HL-60 (cell line): ENCODE results near the gene BMPR2.
A peak's percentile ranks its signal among the peaks of the same experiment; 100 is the strongest.

Experiments used
- DNase-seq, 2 experiments: peaks; one replicate each; pipeline ENCODE4 v3.0.0-alpha.2; 2010 to 2020; ENCODE audit warnings: low read depth in 1 of 2, low spot score in 1 of 2
- H3K27ac ChIP-seq: fragments of 250-450 bp; sonication (Bioruptor Pico); replicated peaks from 2 replicates; pipeline ENCODE4 v1.5.1; 2020; ENCODE audit warnings: mild to moderate bottlenecking, moderate library complexity
- H3K27me3 ChIP-seq: fragments of 250-450 bp; sonication (Bioruptor Pico); 2 replicates; pipeline ENCODE4 v1.5.1; 2021; ENCODE audit warnings: mild to moderate bottlenecking, moderate library complexity; ENCODE audit not compliant: insufficient read depth, poor library complexity, severe bottlenecking
- H3K4me3 ChIP-seq: replicated peaks from 2 replicates; pipeline ENCODE4 v1.5.1; 2011; ENCODE audit warnings: mild to moderate bottlenecking, control low read depth, low read length; ENCODE audit not compliant: insufficient read depth
- GABPA ChIP-seq: IDR thresholded peaks from 2 replicates; pipeline ENCODE4 v1.6.1; 2012; ENCODE audit warnings: low read depth
- POLR2AphosphoS5 ChIP-seq: IDR thresholded peaks from 2 replicates; pipeline ENCODE4 v1.6.1; 2012; ENCODE audit warnings: low read depth
- SPI1 ChIP-seq: IDR thresholded peaks from 2 replicates; pipeline ENCODE4 v1.6.1; 2012; ENCODE audit warnings: low read depth, mild to moderate bottlenecking, borderline replicate concordance
- TF ChIP-seq, protein P1 (sequence below): IDR thresholded peaks from 2 replicates; pipeline ENCODE4 v1.6.1; 2012; ENCODE audit warnings: low read depth; ENCODE audit not compliant: insufficient replicate concordance
- TF ChIP-seq, protein P2 (sequence below): IDR thresholded peaks from one replicate; pipeline ENCODE4 v1.5.1; 2011; ENCODE audit warnings: low read length, control low read depth, inconsistent platforms; ENCODE audit not compliant: insufficient read depth

The BMPR2 gene

DNA sequence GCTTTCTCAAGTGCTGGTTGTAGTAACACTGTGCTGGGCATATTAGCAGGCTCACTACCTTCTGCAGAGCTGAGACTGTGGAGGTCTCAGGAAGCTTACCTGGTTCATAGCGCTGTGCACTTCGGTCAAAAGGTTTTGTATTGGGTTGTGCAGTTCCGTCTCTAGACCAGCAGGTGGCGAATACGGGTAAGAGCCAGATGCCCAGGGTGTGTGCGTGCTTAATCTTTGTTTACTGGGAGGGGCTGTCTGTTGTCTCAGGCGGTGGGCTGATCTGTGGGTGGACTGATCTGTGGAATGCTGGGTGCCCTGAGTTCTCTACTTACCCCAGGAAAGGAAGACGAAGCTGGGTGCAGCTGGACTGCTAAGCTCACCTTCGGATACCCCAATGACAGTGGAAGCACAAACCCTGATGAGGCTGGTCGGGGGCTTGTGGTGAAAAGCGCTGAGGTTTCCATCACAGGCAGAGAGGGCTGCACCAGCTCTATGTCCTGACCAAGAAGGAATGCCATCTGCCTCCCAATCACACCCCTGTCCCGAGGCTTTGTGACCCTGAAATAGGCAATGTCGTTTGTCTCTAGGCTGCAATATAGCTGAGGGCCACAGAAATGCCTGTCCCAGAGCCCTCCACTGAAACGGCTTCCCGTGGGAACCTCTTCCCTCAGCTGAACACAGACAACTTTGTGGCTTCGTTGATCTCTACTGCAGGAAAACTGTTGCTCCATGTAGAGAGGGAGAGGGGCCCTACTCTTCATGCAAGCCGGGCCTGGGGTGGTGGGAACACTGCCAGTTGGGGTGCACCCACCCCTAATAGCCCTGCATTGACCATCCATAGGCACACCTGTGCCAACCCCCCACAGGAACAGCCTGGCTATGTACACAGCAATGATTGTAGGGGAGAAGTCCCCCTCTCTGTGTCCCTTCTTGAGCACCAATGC is 212.8 kb downstream of the BMPR2 start:
- Histone ChIP-seq H3K27ac (no peak overlapping the region), H3K4me3 (no peak overlapping the region), H3K27me3 (no peaks in the 10 kb centered on the region)
- peak; percentile 22 to 57 for DNase-seq
- TF ChIP-seq, protein P1, sequence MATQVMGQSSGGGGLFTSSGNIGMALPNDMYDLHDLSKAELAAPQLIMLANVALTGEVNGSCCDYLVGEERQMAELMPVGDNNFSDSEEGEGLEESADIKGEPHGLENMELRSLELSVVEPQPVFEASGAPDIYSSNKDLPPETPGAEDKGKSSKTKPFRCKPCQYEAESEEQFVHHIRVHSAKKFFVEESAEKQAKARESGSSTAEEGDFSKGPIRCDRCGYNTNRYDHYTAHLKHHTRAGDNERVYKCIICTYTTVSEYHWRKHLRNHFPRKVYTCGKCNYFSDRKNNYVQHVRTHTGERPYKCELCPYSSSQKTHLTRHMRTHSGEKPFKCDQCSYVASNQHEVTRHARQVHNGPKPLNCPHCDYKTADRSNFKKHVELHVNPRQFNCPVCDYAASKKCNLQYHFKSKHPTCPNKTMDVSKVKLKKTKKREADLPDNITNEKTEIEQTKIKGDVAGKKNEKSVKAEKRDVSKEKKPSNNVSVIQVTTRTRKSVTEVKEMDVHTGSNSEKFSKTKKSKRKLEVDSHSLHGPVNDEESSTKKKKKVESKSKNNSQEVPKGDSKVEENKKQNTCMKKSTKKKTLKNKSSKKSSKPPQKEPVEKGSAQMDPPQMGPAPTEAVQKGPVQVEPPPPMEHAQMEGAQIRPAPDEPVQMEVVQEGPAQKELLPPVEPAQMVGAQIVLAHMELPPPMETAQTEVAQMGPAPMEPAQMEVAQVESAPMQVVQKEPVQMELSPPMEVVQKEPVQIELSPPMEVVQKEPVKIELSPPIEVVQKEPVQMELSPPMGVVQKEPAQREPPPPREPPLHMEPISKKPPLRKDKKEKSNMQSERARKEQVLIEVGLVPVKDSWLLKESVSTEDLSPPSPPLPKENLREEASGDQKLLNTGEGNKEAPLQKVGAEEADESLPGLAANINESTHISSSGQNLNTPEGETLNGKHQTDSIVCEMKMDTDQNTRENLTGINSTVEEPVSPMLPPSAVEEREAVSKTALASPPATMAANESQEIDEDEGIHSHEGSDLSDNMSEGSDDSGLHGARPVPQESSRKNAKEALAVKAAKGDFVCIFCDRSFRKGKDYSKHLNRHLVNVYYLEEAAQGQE = no peak
- TF ChIP-seq, protein P2, sequence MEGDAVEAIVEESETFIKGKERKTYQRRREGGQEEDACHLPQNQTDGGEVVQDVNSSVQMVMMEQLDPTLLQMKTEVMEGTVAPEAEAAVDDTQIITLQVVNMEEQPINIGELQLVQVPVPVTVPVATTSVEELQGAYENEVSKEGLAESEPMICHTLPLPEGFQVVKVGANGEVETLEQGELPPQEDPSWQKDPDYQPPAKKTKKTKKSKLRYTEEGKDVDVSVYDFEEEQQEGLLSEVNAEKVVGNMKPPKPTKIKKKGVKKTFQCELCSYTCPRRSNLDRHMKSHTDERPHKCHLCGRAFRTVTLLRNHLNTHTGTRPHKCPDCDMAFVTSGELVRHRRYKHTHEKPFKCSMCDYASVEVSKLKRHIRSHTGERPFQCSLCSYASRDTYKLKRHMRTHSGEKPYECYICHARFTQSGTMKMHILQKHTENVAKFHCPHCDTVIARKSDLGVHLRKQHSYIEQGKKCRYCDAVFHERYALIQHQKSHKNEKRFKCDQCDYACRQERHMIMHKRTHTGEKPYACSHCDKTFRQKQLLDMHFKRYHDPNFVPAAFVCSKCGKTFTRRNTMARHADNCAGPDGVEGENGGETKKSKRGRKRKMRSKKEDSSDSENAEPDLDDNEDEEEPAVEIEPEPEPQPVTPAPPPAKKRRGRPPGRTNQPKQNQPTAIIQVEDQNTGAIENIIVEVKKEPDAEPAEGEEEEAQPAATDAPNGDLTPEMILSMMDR = peak; percentile 91

DNA sequence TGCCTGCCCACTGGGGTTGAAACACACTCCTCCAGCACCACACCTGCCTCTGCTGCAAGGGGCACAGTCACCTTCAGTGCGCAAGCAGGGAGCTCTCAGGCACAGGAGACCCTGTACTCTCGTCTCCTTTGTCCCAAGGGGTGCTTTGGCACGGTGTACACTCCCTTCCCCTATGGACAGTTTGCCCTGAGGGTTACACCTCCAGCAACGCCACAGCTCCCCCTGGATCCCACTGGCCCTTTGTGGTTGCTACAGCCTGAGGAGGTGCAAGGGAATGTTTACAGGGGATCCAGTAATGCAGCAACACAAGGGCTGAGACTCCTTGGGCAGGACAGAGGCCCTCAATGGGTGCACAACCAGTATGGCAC is 213.4 kb downstream of the BMPR2 start:
- H3K27me3 ChIP-seq = no peaks in the 10 kb centered on the region

DNA sequence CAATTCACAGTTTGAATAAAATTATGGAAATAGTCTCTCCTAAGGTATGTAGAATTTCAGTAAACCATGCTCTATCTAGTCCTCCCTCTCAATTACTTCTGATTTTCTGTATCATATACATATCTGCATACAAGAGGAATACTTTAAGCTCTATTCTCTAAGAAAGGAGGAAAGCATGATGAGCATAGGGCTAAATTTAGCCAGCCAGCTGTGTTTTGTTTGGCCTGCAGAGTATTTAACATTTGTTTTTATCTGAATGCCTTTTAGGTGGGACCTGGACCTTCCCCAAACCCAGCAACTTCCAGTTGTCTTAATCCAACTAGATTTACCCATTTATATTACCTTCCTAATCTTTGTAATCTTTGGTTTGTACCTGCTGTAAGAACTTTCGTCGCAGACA is 216.4 kb downstream of the BMPR2 start:
- no peak for DNase-seq
- no peak overlapping the region for H3K27ac ChIP-seq
- H3K27me3 ChIP-seq = no peaks in the 10 kb centered on the region
- H3K4me3 ChIP-seq = no peak overlapping the region
- TF ChIP-seq, protein P2 = no peak
- TF ChIP-seq, protein P1 = no peak
- TF ChIP-seq SPI1 (no peak), GABPA (no peak), POLR2AphosphoS5 (no peak)

More for the DNA sequence above, 213.4 kb downstream of the BMPR2 start:
- DNase-seq = no peak
- TF ChIP-seq, protein P2 = no peak
- TF ChIP-seq SPI1 (no peak), POLR2AphosphoS5 (no peak), GABPA (no peak)
- TF ChIP-seq, protein P1 = no peak
- H3K4me3 ChIP-seq = no peak overlapping the region
- no peak overlapping the region for H3K27ac ChIP-seq
